Cardiac fibroblast (primary cell): ENCODE measurements around the gene DHX34.
"Not testable (repeated sequence)": the region's sequence is repeated elsewhere in the genome, so short reads cannot be mapped to it uniquely, and the experiment has no call there.

Experiments used
- DNase-seq, 2 donors: peaks; one replicate each; pipeline versions ENCODE4 v3.0.0 to v3.0.0-alpha.2; 2010; ENCODE audit warnings: low read depth in 2 of 2
- H3K4me3 ChIP-seq, 2 donors: replicated peaks in 1 of 2; 1 replicate in 1 of 2; 2 replicates in 1 of 2; pipeline ENCODE4 v1.5.1; 2011; ENCODE audit warnings: low read depth in 2 of 2, low read length in 2 of 2, mild to moderate bottlenecking in 2 of 2, moderate library complexity in 1 of 2
- CTCF ChIP-seq: IDR thresholded peaks from one replicate; pipeline ENCODE4 v1.5.1; 2011; ENCODE audit warnings: low read depth, mild to moderate bottlenecking, low read length, inconsistent platforms

The DHX34 gene

GRCh38 chr19:47340477-47341208 is 8.5 kb upstream of the DHX34 start:
- no peak overlapping the region for H3K4me3 ChIP-seq
- TF ChIP-seq CTCF, result no peak
- DNase-seq, result no peak

- no peak overlapping the region for H3K4me3 ChIP-seq
- no peak for TF ChIP-seq CTCF
- DNase-seq, result no peak
These were observed 7.4 kb upstream of the DHX34 start for GRCh38 chr19:47341734-47342133.

GRCh38 chr19:47343194-47343802 is 5.8 kb upstream of the DHX34 start:
- no peak overlapping the region for H3K4me3 ChIP-seq
- DNase-seq, result no peak
- TF ChIP-seq CTCF, result no peak

GRCh38 chr19:47344425-47344824 is 4.7 kb upstream of the DHX34 start:
- DNase-seq, result no peak
- no peak overlapping the region for H3K4me3 ChIP-seq
- no peak for TF ChIP-seq CTCF

GRCh38 chr19:47346024-47346423 is 3.1 kb upstream of the DHX34 start:
- H3K4me3 ChIP-seq, DNase-seq: not testable (repeated sequence)

- no peak for TF ChIP-seq CTCF
- no peak overlapping the region for H3K4me3 ChIP-seq
- DNase-seq, result no peak
These were observed 1.5 kb downstream of the DHX34 start for GRCh38 chr19:47350630-47351029.

- DNase-seq, result peak; percentile 44 to 46
- no peak for TF ChIP-seq CTCF
- H3K4me3 ChIP-seq, result no peak overlapping the region
These were observed 2.4 kb downstream of the DHX34 start for GRCh38 chr19:47351548-47351947.
